ENCODE results near the gene SYCN. TPM values are rescaled to one million over a fixed set of nuclear protein-coding genes. Genes with fewer than 3 reads are reported as not detected.

Gene SYCN
- not detected for polyA plus RNA-seq (2013, experiment 1 of 2)
- polyA plus RNA-seq (2013, experiment 2 of 2): not detected

- no peaks in the 10 kb centered on the region for H3K36me3 ChIP-seq (ENCODE audit: control insufficient read depth in 1 of 2, insufficient read depth in 2 of 2, low read depth in 1 of 2, low read length in 2 of 2)
- DNase-seq: no peak
- H3K27me3 ChIP-seq (ENCODE audit: control insufficient read depth in 1 of 2, insufficient read depth in 1 of 2, low read length in 2 of 2): peaks cover 55 to 74% of the 10 kb centered on the region in 2 experiments
- H3K4me1 ChIP-seq (ENCODE audit: control insufficient read depth, insufficient read depth, low read depth, low read length): peaks cover 7% of the 10 kb centered on the region
- H2BK15ac ChIP-seq (ENCODE audit: low read depth, poor library complexity, severe bottlenecking): no peak within 1 kb of the TSS
- no peak within 1 kb of the TSS for H3K18ac ChIP-seq (ENCODE audit: low read depth in 1 of 2, low read length in 2 of 2)
- H2AK5ac ChIP-seq (ENCODE audit: low read length, severe bottlenecking): no peak within 1 kb of the TSS
- no peak within 1 kb of the TSS for H3K27ac ChIP-seq (ENCODE audit: low read length, poor library complexity, severe bottlenecking)
- no peak within 1 kb of the TSS for H3K4me2 ChIP-seq (ENCODE audit: low read length, poor library complexity, severe bottlenecking)
- H2BK5ac ChIP-seq (ENCODE audit: low read depth, low read length, poor library complexity, severe bottlenecking): no peak within 1 kb of the TSS
- H3K9ac ChIP-seq (ENCODE audit: low read length): no peak within 1 kb of the TSS
- no peak within 1 kb of the TSS for H2AFZ ChIP-seq (ENCODE audit: low read depth, low read length)
- H4K8ac ChIP-seq (ENCODE audit: low read length): no peak within 1 kb of the TSS
- H3K14ac ChIP-seq (ENCODE audit: low read length in 2 of 2): no peak within 1 kb of the TSS
- 30% methylated on average over 57 of the region's 57 CpGs for WGBS
- no peaks in the 10 kb centered on the region for H3K79me1 ChIP-seq (replicated peaks; ENCODE audit: low read length, poor library complexity, severe bottlenecking)
- H2BK120ac ChIP-seq (ENCODE audit: low read depth, low read length): no peak within 1 kb of the TSS
- no peak within 1 kb of the TSS for H4K91ac ChIP-seq (ENCODE audit: low read length)
- no peak within 1 kb of the TSS for H3K23ac ChIP-seq (ENCODE audit: low read length in 2 of 2)
- H2BK12ac ChIP-seq (ENCODE audit: low read length in 2 of 2): no peak within 1 kb of the TSS
- no peaks in the 10 kb centered on the region for H3K9me3 ChIP-seq (ENCODE audit: control insufficient read depth, low read length)
- no peak within 1 kb of the TSS for H3K4ac ChIP-seq (ENCODE audit: low read depth in 1 of 2, low read length in 2 of 2)
- H3K4me3 ChIP-seq (ENCODE audit: insufficient read depth in 1 of 2, low read depth in 1 of 2, low read length in 2 of 2): no peak within 1 kb of the TSS
Measured at GRCh38 chr19:39203372-39204341, at the start of gene SYCN. SYCN (minus strand) TSS chr19:39204263; CDS start chr19:39204254, 9 bp downstream.

- WGBS: 74% methylated on average over 8 of the region's 8 CpGs
Measured at GRCh38 chr19:39253374-39254149, 49.5 kb upstream of the SYCN start.

GRCh38 chr19:39252458-39252857 is 48.4 kb upstream of the SYCN start:
- H3K4me3 ChIP-seq (ENCODE audit: insufficient read depth in 1 of 2, low read depth in 1 of 2, low read length in 2 of 2): no peak overlapping the region
- no peak overlapping the region for H4K91ac ChIP-seq (ENCODE audit: low read length)
- no peak overlapping the region for H3K9ac ChIP-seq (ENCODE audit: low read length)
- H3K4me2 ChIP-seq (ENCODE audit: low read length, poor library complexity, severe bottlenecking): no peak overlapping the region
- H2BK120ac ChIP-seq (ENCODE audit: low read depth, low read length): no peak overlapping the region
- no peaks in the 10 kb centered on the region for H3K9me3 ChIP-seq (ENCODE audit: control insufficient read depth, low read length)
- H4K8ac ChIP-seq (ENCODE audit: low read length): no peak overlapping the region
- no peak for DNase-seq
- no peak overlapping the region for H2BK15ac ChIP-seq (ENCODE audit: low read depth, poor library complexity, severe bottlenecking)
- H2AFZ ChIP-seq (ENCODE audit: low read depth, low read length): no peak overlapping the region
- H2BK12ac ChIP-seq (ENCODE audit: low read length in 2 of 2): no peak overlapping the region
- H2AK5ac ChIP-seq (ENCODE audit: low read length, severe bottlenecking): no peak overlapping the region
- H3K23ac ChIP-seq (ENCODE audit: low read length in 2 of 2): no peak overlapping the region
- no peak overlapping the region for H3K18ac ChIP-seq (ENCODE audit: low read depth in 1 of 2, low read length in 2 of 2)
- H3K79me1 ChIP-seq (replicated peaks; ENCODE audit: low read length, poor library complexity, severe bottlenecking): no peaks in the 10 kb centered on the region
- no peak overlapping the region for H3K4ac ChIP-seq (ENCODE audit: low read depth in 1 of 2, low read length in 2 of 2)
- peaks cover 7% of the 10 kb centered on the region for H3K4me1 ChIP-seq (ENCODE audit: control insufficient read depth, insufficient read depth, low read depth, low read length)
- peaks cover 71 to 82% of the 10 kb centered on the region in 2 experiments for H3K27me3 ChIP-seq (ENCODE audit: control insufficient read depth in 1 of 2, insufficient read depth in 1 of 2, low read length in 2 of 2)
- H3K14ac ChIP-seq (ENCODE audit: low read length in 2 of 2): no peak overlapping the region
- H2BK5ac ChIP-seq (ENCODE audit: low read depth, low read length, poor library complexity, severe bottlenecking): no peak overlapping the region
- no peaks in the 10 kb centered on the region for H3K36me3 ChIP-seq (ENCODE audit: control insufficient read depth in 1 of 2, insufficient read depth in 2 of 2, low read depth in 1 of 2, low read length in 2 of 2)
- 90% methylated on average over 3 of the region's 3 CpGs for WGBS
- no peak overlapping the region for H3K27ac ChIP-seq (ENCODE audit: low read length, poor library complexity, severe bottlenecking)

More at GRCh38 chr19:39253374-39254149, 49.5 kb upstream of the SYCN start:
- Histone ChIP-seq H3K79me1 (replicated peaks; ENCODE audit: low read length, poor library complexity, severe bottlenecking) (no peaks in the 10 kb centered on the region), H2BK5ac (ENCODE audit: low read depth, low read length, poor library complexity, severe bottlenecking) (no peak overlapping the region), H2BK12ac (ENCODE audit: low read length in 2 of 2) (no peak overlapping the region), H3K27me3 (ENCODE audit: control insufficient read depth in 1 of 2, insufficient read depth in 1 of 2, low read length in 2 of 2) (peaks cover 62 to 78% of the 10 kb centered on the region in 2 experiments), H3K14ac (ENCODE audit: low read length in 2 of 2) (no peak overlapping the region), H3K36me3 (ENCODE audit: control insufficient read depth in 1 of 2, insufficient read depth in 2 of 2, low read depth in 1 of 2, low read length in 2 of 2) (no peaks in the 10 kb centered on the region), H2AK5ac (ENCODE audit: low read length, severe bottlenecking) (no peak overlapping the region), H3K18ac (ENCODE audit: low read depth in 1 of 2, low read length in 2 of 2) (no peak overlapping the region), H3K27ac (ENCODE audit: low read length, poor library complexity, severe bottlenecking) (no peak overlapping the region), H2BK120ac (ENCODE audit: low read depth, low read length) (no peak overlapping the region), H2BK15ac (ENCODE audit: low read depth, poor library complexity, severe bottlenecking) (no peak overlapping the region), H3K4me1 (ENCODE audit: control insufficient read depth, insufficient read depth, low read depth, low read length) (no peaks in the 10 kb centered on the region), H3K4me2 (ENCODE audit: low read length, poor library complexity, severe bottlenecking) (no peak overlapping the region), H4K91ac (ENCODE audit: low read length) (no peak overlapping the region), H3K4ac (ENCODE audit: low read depth in 1 of 2, low read length in 2 of 2) (no peak overlapping the region), H4K8ac (ENCODE audit: low read length) (no peak overlapping the region), H3K4me3 (ENCODE audit: insufficient read depth in 1 of 2, low read depth in 1 of 2, low read length in 2 of 2) (no peak overlapping the region), H3K23ac (ENCODE audit: low read length in 2 of 2) (no peak overlapping the region), H3K9ac (ENCODE audit: low read length) (no peak overlapping the region), H3K9me3 (ENCODE audit: control insufficient read depth, low read length) (no peaks in the 10 kb centered on the region), H2AFZ (ENCODE audit: low read depth, low read length) (no peak overlapping the region)
- no peak for DNase-seq

GRCh38 chr19:39251846-39252245 is 47.8 kb upstream of the SYCN start:
- Histone ChIP-seq H3K27ac (ENCODE audit: low read length, poor library complexity, severe bottlenecking) (no peak overlapping the region), H3K4me2 (ENCODE audit: low read length, poor library complexity, severe bottlenecking) (no peak overlapping the region), H4K91ac (ENCODE audit: low read length) (no peak overlapping the region), H2AFZ (ENCODE audit: low read depth, low read length) (no peak overlapping the region), H2BK120ac (ENCODE audit: low read depth, low read length) (no peak overlapping the region), H3K18ac (ENCODE audit: low read depth in 1 of 2, low read length in 2 of 2) (no peak overlapping the region), H3K79me1 (replicated peaks; ENCODE audit: low read length, poor library complexity, severe bottlenecking) (no peaks in the 10 kb centered on the region), H3K9me3 (ENCODE audit: control insufficient read depth, low read length) (no peaks in the 10 kb centered on the region), H3K23ac (ENCODE audit: low read length in 2 of 2) (no peak overlapping the region), H3K9ac (ENCODE audit: low read length) (no peak overlapping the region), H2BK5ac (ENCODE audit: low read depth, low read length, poor library complexity, severe bottlenecking) (no peak overlapping the region), H2AK5ac (ENCODE audit: low read length, severe bottlenecking) (no peak overlapping the region), H3K4me3 (ENCODE audit: insufficient read depth in 1 of 2, low read depth in 1 of 2, low read length in 2 of 2) (no peak overlapping the region), H3K4ac (ENCODE audit: low read depth in 1 of 2, low read length in 2 of 2) (no peak overlapping the region), H2BK15ac (ENCODE audit: low read depth, poor library complexity, severe bottlenecking) (no peak overlapping the region), H3K27me3 (ENCODE audit: control insufficient read depth in 1 of 2, insufficient read depth in 1 of 2, low read length in 2 of 2) (peaks cover 76 to 84% of the 10 kb centered on the region in 2 experiments), H3K14ac (ENCODE audit: low read length in 2 of 2) (no peak overlapping the region), H2BK12ac (ENCODE audit: low read length in 2 of 2) (no peak overlapping the region), H3K4me1 (ENCODE audit: control insufficient read depth, insufficient read depth, low read depth, low read length) (peaks cover 10% of the 10 kb centered on the region), H3K36me3 (ENCODE audit: control insufficient read depth in 1 of 2, insufficient read depth in 2 of 2, low read depth in 1 of 2, low read length in 2 of 2) (no peaks in the 10 kb centered on the region), H4K8ac (ENCODE audit: low read length) (no peak overlapping the region)
- WGBS: 73% methylated on average over 3 of the region's 3 CpGs
- DNase-seq: no peak
